T-helper 2 cell treated with Interferon-gamma antibody and Interleukin-4, amounts not matched to agents 5 μg/mL and 100 μg/mL, for 36 hours (primary cell): Measurements from ENCODE around the gene MPST.
A peak's percentile ranks its signal among the peaks of the same experiment; 100 is the strongest.

Source experiments
- DNase-seq: peaks from one replicate; pipeline ENCODE4 v3.0.0; 2021; ENCODE audit warnings: low spot score
- H3K27ac Mint-ChIP-seq: one replicate; pipeline ENCODE4 v1.8.0; 2021; ENCODE audit warnings: mild to moderate bottlenecking, mixed read lengths
- H3K27me3 Mint-ChIP-seq: one replicate; pipeline ENCODE4 v1.8.0; 2021; ENCODE audit warnings: low read depth, mixed read lengths
- H3K36me3 Mint-ChIP-seq: one replicate; pipeline ENCODE4 v1.8.0; 2021; ENCODE audit warnings: low read depth, mixed read lengths
- H3K4me1 Mint-ChIP-seq: one replicate; pipeline ENCODE4 v1.8.0; 2021; ENCODE audit warnings: low read depth, mixed read lengths
- H3K4me3 Mint-ChIP-seq: one replicate; pipeline ENCODE4 v1.8.0; 2022; ENCODE audit warnings: mild to moderate bottlenecking, moderate library complexity, mixed read lengths
- H3K9me3 Mint-ChIP-seq: one replicate; pipeline ENCODE4 v1.8.0; 2021; ENCODE audit warnings: mixed read lengths

MPST gene

GRCh38 chr22:37011472-37011871 is 8.1 kb upstream of the MPST start:
- H3K27me3 Mint-ChIP-seq, result peaks cover 21% of the 10 kb centered on the region
- no peaks in the 10 kb centered on the region for H3K9me3 Mint-ChIP-seq
- H3K36me3 Mint-ChIP-seq, result no peaks in the 10 kb centered on the region
- H3K27ac Mint-ChIP-seq, result no peak overlapping the region
- H3K4me3 Mint-ChIP-seq, result no peak overlapping the region
- no peak for DNase-seq
- H3K4me1 Mint-ChIP-seq, result no peaks in the 10 kb centered on the region

- peaks cover 14% of the 10 kb centered on the region for H3K27me3 Mint-ChIP-seq
- H3K4me3 Mint-ChIP-seq, result no peak overlapping the region
- H3K27ac Mint-ChIP-seq, result no peak overlapping the region
- DNase-seq, result no peak
- no peaks in the 10 kb centered on the region for H3K36me3 Mint-ChIP-seq
- H3K9me3 Mint-ChIP-seq, result no peaks in the 10 kb centered on the region
- no peaks in the 10 kb centered on the region for H3K4me1 Mint-ChIP-seq
Measured at GRCh38 chr22:37012262-37012904, 7.2 kb upstream of the MPST start.

GRCh38 chr22:37012956-37013355 is 6.6 kb upstream of the MPST start:
- Mint-ChIP-seq H3K9me3 (no peaks in the 10 kb centered on the region), H3K4me1 (no peaks in the 10 kb centered on the region), H3K36me3 (no peaks in the 10 kb centered on the region), H3K27me3 (peaks cover 13% of the 10 kb centered on the region), H3K4me3 (no peak overlapping the region), H3K27ac (no peak overlapping the region)
- DNase-seq, result no peak

GRCh38 chr22:37014415-37014806 is 5.1 kb upstream of the MPST start:
- no peak overlapping the region for H3K27ac Mint-ChIP-seq
- no peak for DNase-seq
- no peaks in the 10 kb centered on the region for H3K36me3 Mint-ChIP-seq
- no peak overlapping the region for H3K4me3 Mint-ChIP-seq
- no peaks in the 10 kb centered on the region for H3K9me3 Mint-ChIP-seq
- peaks cover 4% of the 10 kb centered on the region for H3K27me3 Mint-ChIP-seq
- H3K4me1 Mint-ChIP-seq, result peaks cover 2% of the 10 kb centered on the region

GRCh38 chr22:37014835-37015586 is 4.5 kb upstream of the MPST start:
- Mint-ChIP-seq H3K4me1 (peaks cover 2% of the 10 kb centered on the region), H3K27ac (no peak overlapping the region), H3K36me3 (no peaks in the 10 kb centered on the region), H3K4me3 (no peak overlapping the region), H3K9me3 (no peaks in the 10 kb centered on the region), H3K27me3 (no peaks in the 10 kb centered on the region)
- DNase-seq, result no peak

GRCh38 chr22:37015587-37015878 is 4.0 kb upstream of the MPST start:
- Mint-ChIP-seq H3K36me3 (no peaks in the 10 kb centered on the region), H3K27me3 (no peaks in the 10 kb centered on the region), H3K9me3 (no peaks in the 10 kb centered on the region), H3K4me3 (no peak overlapping the region), H3K4me1 (peaks cover 7% of the 10 kb centered on the region), H3K27ac (no peak overlapping the region)
- DNase-seq, result no peak

GRCh38 chr22:37016134-37016910 is 3.2 kb upstream of the MPST start:
- no peak overlapping the region for H3K4me3 Mint-ChIP-seq
- H3K36me3 Mint-ChIP-seq, result no peaks in the 10 kb centered on the region
- H3K4me1 Mint-ChIP-seq, result peaks cover 7% of the 10 kb centered on the region
- DNase-seq, result no peak
- H3K27me3 Mint-ChIP-seq, result no peaks in the 10 kb centered on the region
- no peaks in the 10 kb centered on the region for H3K9me3 Mint-ChIP-seq
- H3K27ac Mint-ChIP-seq, result no peak overlapping the region

- DNase-seq, result no peak
- H3K36me3 Mint-ChIP-seq, result no peaks in the 10 kb centered on the region
- peaks cover 14% of the 10 kb centered on the region for H3K4me1 Mint-ChIP-seq
- no peak overlapping the region for H3K4me3 Mint-ChIP-seq
- peaks cover 2% of the 10 kb centered on the region for H3K27me3 Mint-ChIP-seq
- no peak overlapping the region for H3K27ac Mint-ChIP-seq
- no peaks in the 10 kb centered on the region for H3K9me3 Mint-ChIP-seq
Measured at GRCh38 chr22:37017356-37017755, 2.2 kb upstream of the MPST start.

- no peak for DNase-seq
- H3K27me3 Mint-ChIP-seq, result peaks cover 2% of the 10 kb centered on the region
- H3K9me3 Mint-ChIP-seq, result no peaks in the 10 kb centered on the region
- no peaks in the 10 kb centered on the region for H3K36me3 Mint-ChIP-seq
- H3K4me1 Mint-ChIP-seq, result peaks cover 14% of the 10 kb centered on the region
- H3K27ac Mint-ChIP-seq, result peak overlapping the region; percentile 67
- peak overlapping the region; percentile 84 for H3K4me3 Mint-ChIP-seq
Measured at GRCh38 chr22:37018086-37018814, 1.3 kb upstream of the MPST start.

GRCh38 chr22:37018815-37019308 is 680 bp upstream of the MPST start:
- H3K9me3 Mint-ChIP-seq, result no peaks in the 10 kb centered on the region
- peaks cover 14% of the 10 kb centered on the region for H3K4me1 Mint-ChIP-seq
- DNase-seq, result no peak
- peak overlapping the region; percentile 67 for H3K27ac Mint-ChIP-seq
- no peaks in the 10 kb centered on the region for H3K36me3 Mint-ChIP-seq
- H3K4me3 Mint-ChIP-seq, result peak overlapping the region; percentile 84
- peaks cover 2% of the 10 kb centered on the region for H3K27me3 Mint-ChIP-seq

- Mint-ChIP-seq H3K9me3 (no peaks in the 10 kb centered on the region), H3K27me3 (peaks cover 2% of the 10 kb centered on the region), H3K4me3 (peak overlapping the region; percentile 91), H3K36me3 (no peaks in the 10 kb centered on the region), H3K4me1 (peaks cover 14% of the 10 kb centered on the region), H3K27ac (peak overlapping the region; percentile 82)
- no peak for DNase-seq
Measured at GRCh38 chr22:37020192-37020479, 594 bp downstream of the MPST start.

- H3K27ac Mint-ChIP-seq, result no peak overlapping the region
- H3K9me3 Mint-ChIP-seq, result no peaks in the 10 kb centered on the region
- H3K36me3 Mint-ChIP-seq, result no peaks in the 10 kb centered on the region
- DNase-seq, result no peak
- peak overlapping the region; percentile 15 for H3K4me3 Mint-ChIP-seq
- peaks cover 2% of the 10 kb centered on the region for H3K27me3 Mint-ChIP-seq
- H3K4me1 Mint-ChIP-seq, result peaks cover 14% of the 10 kb centered on the region
Measured at GRCh38 chr22:37021041-37021440, 1.5 kb downstream of the MPST start.

- DNase-seq, result peak; percentile 47
- Mint-ChIP-seq H3K4me1 (peaks cover 14% of the 10 kb centered on the region), H3K36me3 (peaks cover 1% of the 10 kb centered on the region), H3K27me3 (peaks cover 2% of the 10 kb centered on the region), H3K9me3 (no peaks in the 10 kb centered on the region), H3K27ac (peak overlapping the region; percentile 58), H3K4me3 (peak overlapping the region; percentile 74)
Measured at GRCh38 chr22:37021710-37022482, 2.4 kb downstream of the MPST start.
